Endothelial cell of umbilical vein (primary cell): Measurements from ENCODE around the gene PITPNM2. TPM values are rescaled to one million over a fixed set of nuclear protein-coding genes. Genes with fewer than 3 reads are reported as not detected.

ENCODE experiments used
- BruUV-seq: library from RNA; stranded (reverse); fragments of 400-500 nt; replicated peaks from 2 replicates; lab custom pipeline; 2021; lab: Mats Ljungman, UMichigan
- CTCF ChIA-PET: fragments of 300-600, 350-600 bp; sonication (Branson Sonifier 250); formaldehyde crosslinking; loops from one replicate; lab custom pipeline; 2021; ENCODE audit warnings: antibody characterized with exemption, inconsistent platforms; lab: Charles Lee
- POLR2A ChIA-PET: fragments of 300-600, 350-600 bp; sonication (Branson Sonifier 250); formaldehyde crosslinking; loops from one replicate; lab custom pipeline; 2021; ENCODE audit warnings: antibody characterized with exemption, inconsistent platforms; lab: Charles Lee
- DNase-seq: peaks from one replicate; pipeline ENCODE4 v3.0.0-alpha.2; 2011; ENCODE audit warnings: low read depth, low spot score
- FAIRE-seq: peaks from 2 replicates; lab custom pipeline; 2011; peaks lifted over from hg19 to GRCh38; lab: Jason Lieb, UNC
- H2AFZ ChIP-seq: 2 replicates; pipeline ENCODE4 v1.6.0; 2012; ENCODE audit warnings: low read depth, low read length, control low read depth, inconsistent platforms
- H3K27ac ChIP-seq: 2 replicates; pipeline ENCODE4 v1.5.1; 2011; ENCODE audit warnings: low read depth, mild to moderate bottlenecking, control low read depth, low read length, moderate library complexity; ENCODE audit not compliant: insufficient read depth
- H3K27me3 ChIP-seq, 2 experiments: 2 replicates each; pipeline versions ENCODE4 v1.6.0 to v1.6.1; 2011; ENCODE audit warnings: low read length in 2 of 2, mixed read lengths in 1 of 2; ENCODE audit not compliant: control insufficient read depth in 2 of 2, insufficient read depth in 2 of 2
- H3K36me3 ChIP-seq, 2 experiments: 2 replicates in 1 of 2; 3 replicates in 1 of 2; pipeline ENCODE4 v1.5.1; 2011; ENCODE audit warnings: low read length in 2 of 2, mild to moderate bottlenecking in 1 of 2, moderate library complexity in 1 of 2; ENCODE audit not compliant: control insufficient read depth in 2 of 2, insufficient read depth in 2 of 2; ENCODE audit errors: extremely low read depth in 1 of 2
- H3K4me1 ChIP-seq: 3 replicates; pipeline ENCODE4 v1.5.1; 2011; ENCODE audit warnings: mild to moderate bottlenecking, low read length; ENCODE audit not compliant: control insufficient read depth, insufficient read depth; ENCODE audit errors: extremely low read depth
- H3K4me2 ChIP-seq: 2 replicates; pipeline ENCODE4 v1.6.1; 2011; ENCODE audit warnings: low read length, control low read depth, mixed read lengths; ENCODE audit not compliant: insufficient read depth
- H3K4me3 ChIP-seq, 3 experiments: fragments of 200-600 bp in 1 of 3; sonication (generic), shearing (Covaris generic) in 1 of 3; replicated peaks in 1 of 3; 2 replicates each; pipeline ENCODE4 v1.5.1; 2011 to 2016; ENCODE audit warnings: control low read depth in 3 of 3, low read length in 3 of 3, mild to moderate bottlenecking in 2 of 3, inconsistent platforms in 1 of 3, low read depth in 1 of 3, moderate library complexity in 1 of 3; ENCODE audit not compliant: insufficient read depth in 1 of 3
- H3K79me2 ChIP-seq: 2 replicates; pipeline ENCODE4 v1.6.0; 2012; ENCODE audit warnings: low read length, inconsistent platforms; ENCODE audit not compliant: control insufficient read depth, insufficient read depth
- H3K9ac ChIP-seq: replicated peaks from 2 replicates; pipeline ENCODE3; 2011; ENCODE audit warnings: low read length, control low read depth; ENCODE audit not compliant: insufficient read depth; ENCODE audit errors: extremely low read depth
- H3K9me1 ChIP-seq: replicated peaks from 3 replicates; pipeline ENCODE4 v1.6.0; 2011; ENCODE audit warnings: mild to moderate bottlenecking, low read length; ENCODE audit not compliant: control insufficient read depth, insufficient read depth; ENCODE audit errors: extremely low read depth
- H3K9me3 ChIP-seq: replicated peaks from 2 replicates; pipeline ENCODE4 v1.5.1; 2012; ENCODE audit warnings: low read length, inconsistent platforms; ENCODE audit not compliant: control insufficient read depth, insufficient read depth
- H4K20me1 ChIP-seq: replicated peaks from 2 replicates; pipeline ENCODE3; 2011; ENCODE audit warnings: mild to moderate bottlenecking, low read length; ENCODE audit not compliant: control insufficient read depth, insufficient read depth; ENCODE audit errors: extremely low read depth
- EZH2 ChIP-seq: IDR thresholded peaks from 2 replicates; pipeline ENCODE4 v1.6.1; 2012; ENCODE audit warnings: borderline replicate concordance, low read depth, mild to moderate bottlenecking, moderate library complexity, low read length, inconsistent platforms; ENCODE audit not compliant: severe bottlenecking
- FOS ChIP-seq: IDR thresholded peaks from 2 replicates; pipeline ENCODE4 v1.6.1; 2011; ENCODE audit warnings: mild to moderate bottlenecking, low read length, moderate library complexity, borderline replicate concordance; ENCODE audit not compliant: insufficient read depth
- GATA2 ChIP-seq: IDR thresholded peaks from 2 replicates; pipeline ENCODE4 v1.7.0; 2011; ENCODE audit warnings: low read depth, mild to moderate bottlenecking, moderate library complexity, mixed read lengths, low read length; ENCODE audit not compliant: insufficient read length, insufficient read depth
- JUN ChIP-seq: IDR thresholded peaks from 2 replicates; pipeline ENCODE4 v1.6.1; 2011; ENCODE audit warnings: borderline replicate concordance, low read depth; ENCODE audit not compliant: insufficient read length, insufficient read depth
- MYC ChIP-seq: IDR thresholded peaks from one replicate; pipeline ENCODE4 v1.6.1; 2011; ENCODE audit warnings: mild to moderate bottlenecking, low read depth, low read length
- POLR2A ChIP-seq: IDR thresholded peaks from 2 replicates; pipeline ENCODE4 v1.6.1; 2012; ENCODE audit warnings: low read depth, mild to moderate bottlenecking, control low read depth, low read length
- POLR2AphosphoS5 ChIP-seq: IDR thresholded peaks from 2 replicates; pipeline ENCODE4 v1.6.1; 2012; ENCODE audit warnings: low read depth, mild to moderate bottlenecking, control low read depth, low read length, moderate library complexity; ENCODE audit not compliant: insufficient read depth
- dilution Hi-C: fragments of 300-500 bp; cut with MboI; formaldehyde crosslinking; loops from one replicate; pipeline ENCODE4 v1.15.0; 2019; ENCODE audit warnings: low sequenced_read_pairs; ENCODE audit not compliant: extremely low pct_ligation_motif_present
- intact Hi-C: fragments of 100-400 bp; cut with micrococcal nuclease; formaldehyde crosslinking; loops from one replicate; pipeline ENCODE4 v1.10.0; 2022
- polyA plus RNA-seq, 4 experiments: library from polyadenylated mRNA; depleted of rRNA in 3 of 4; stranded (reverse) in 3 of 4; unstranded in 1 of 4; fragments of >200 nt; gene quantifications; 2 replicates each; pipeline versions ENCODE4 v1.2.1 to v1.2.3, GENCODE V29; 2011 to 2012; ENCODE audit warnings: missing spikeins in 1 of 4
- total RNA-seq: library from RNA; stranded (reverse); gene quantifications from 2 replicates; pipeline ENCODE4 v1.2.3, GENCODE V29; 2021
- TF ChIP-seq, protein P1 (sequence below): IDR thresholded peaks from 2 replicates; pipeline ENCODE4 v1.6.1; 2011; ENCODE audit not compliant: insufficient read depth, insufficient read length
- TF ChIP-seq, protein P2 (sequence below), 2 donors: IDR thresholded peaks; 1 replicate in 1 of 2; 2 replicates in 1 of 2; pipeline ENCODE4 v1.5.1; 2011; ENCODE audit warnings: low read length in 2 of 2, mild to moderate bottlenecking in 2 of 2, moderate library complexity in 2 of 2, control low read depth in 1 of 2, inconsistent platforms in 1 of 2, low read depth in 1 of 2; ENCODE audit not compliant: insufficient read depth in 1 of 2; ENCODE audit errors: extremely low read depth in 1 of 2

Gene PITPNM2
- total and polyA plus RNA-seq, 2 donors (not counting 3 experiments of a cell fraction or from before 2014, with no cell fraction given): 4.2 to 15.9 TPM

DNA sequence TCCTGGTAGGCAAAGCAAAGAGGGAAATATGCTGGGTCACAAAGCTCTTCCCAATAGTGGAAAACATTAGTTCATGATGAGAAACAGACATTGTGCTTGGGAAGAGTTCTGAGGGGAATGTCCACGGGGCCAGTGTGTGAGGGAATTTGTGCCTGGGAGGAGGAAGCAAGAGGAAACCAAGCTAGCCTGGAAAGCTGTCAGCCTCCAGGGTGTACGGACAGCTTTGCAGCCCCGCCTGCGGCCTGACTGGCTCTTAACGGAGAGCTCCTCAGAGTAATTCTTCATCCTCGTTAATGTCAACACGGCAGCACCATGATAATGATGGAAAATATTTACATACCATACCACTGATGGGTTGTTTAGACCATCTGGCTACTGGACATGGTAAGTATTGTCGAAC lies 32.4 kb downstream of the PITPNM2 start:
- H3K27ac ChIP-seq: no peak overlapping the region
- no peak for FAIRE-seq
- H3K9me1 ChIP-seq: no peaks in the 10 kb centered on the region
- H4K20me1 ChIP-seq: no peaks in the 10 kb centered on the region
- H3K36me3 ChIP-seq: no peaks in the 10 kb centered on the region
- no peak overlapping the region for H3K4me3 ChIP-seq
- TF ChIP-seq POLR2A (no peak), GATA2 (no peak), EZH2 (no peak)
- TF ChIP-seq, protein P1, sequence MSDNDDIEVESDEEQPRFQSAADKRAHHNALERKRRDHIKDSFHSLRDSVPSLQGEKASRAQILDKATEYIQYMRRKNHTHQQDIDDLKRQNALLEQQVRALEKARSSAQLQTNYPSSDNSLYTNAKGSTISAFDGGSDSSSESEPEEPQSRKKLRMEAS: no peak
- no peak overlapping the region for H3K9ac ChIP-seq
- no peak for DNase-seq
- POLR2A ChIA-PET: no interaction called here
- peaks cover 14% of the 10 kb centered on the region for H3K4me1 ChIP-seq
- BruUV-seq: no TSS peak
- H3K79me2 ChIP-seq: no peaks in the 10 kb centered on the region
- no peak overlapping the region for H2AFZ ChIP-seq
- H3K4me2 ChIP-seq: no peak overlapping the region
- CTCF ChIA-PET: interaction anchor here (0.5 to 1.3 kb wide), 4 partner anchors 11 to 391 kb away, joined by 3 to 4 read pairs (median 3); no protein-coding TSS in a partner anchor
- H3K9me3 ChIP-seq: no peaks in the 10 kb centered on the region
- no peaks in the 10 kb centered on the region for H3K27me3 ChIP-seq
- dilution Hi-C loops (no loop called here), intact Hi-C loops (no loop called here)

DNA sequence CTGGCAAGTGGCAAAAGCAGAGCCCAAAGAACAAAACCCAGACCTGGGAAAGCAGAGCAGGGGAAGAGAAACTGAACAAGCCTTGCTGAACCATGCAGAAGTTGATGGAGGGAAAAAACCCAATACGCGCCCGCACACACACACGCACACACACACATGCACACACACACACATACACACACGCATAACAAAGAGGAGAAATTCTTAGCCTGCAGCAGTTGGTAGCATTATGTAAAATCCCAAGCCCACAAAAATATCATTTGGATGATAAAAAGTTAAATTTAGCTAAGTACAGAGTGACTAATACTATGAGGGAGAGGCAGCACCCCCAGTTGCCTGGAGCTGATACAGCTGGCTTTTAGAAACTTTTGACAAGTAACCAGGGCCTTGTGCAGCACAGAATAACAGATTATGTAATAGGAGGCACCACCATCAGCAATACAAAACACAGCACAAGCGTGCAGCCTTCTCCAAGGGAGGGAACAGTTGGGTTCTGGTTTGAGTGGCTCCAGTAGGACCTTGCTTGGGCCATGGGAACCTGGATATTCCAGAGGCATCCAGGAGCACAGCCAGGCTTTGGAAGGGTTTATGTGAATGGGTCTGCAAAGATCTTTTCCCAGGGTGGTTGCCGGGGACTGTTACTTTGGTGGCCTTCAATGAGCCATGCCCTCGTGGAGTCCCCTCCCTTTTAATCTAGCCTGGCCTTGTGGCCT lies 35.3 kb downstream of the PITPNM2 start:
- no peaks in the 10 kb centered on the region for H3K79me2 ChIP-seq
- H2AFZ ChIP-seq: no peak overlapping the region
- intact Hi-C loops (no loop called here), dilution Hi-C loops (no loop called here)
- H3K4me3 ChIP-seq: no peak overlapping the region
- DNase-seq (no peak), FAIRE-seq (no peak)
- H3K27me3 ChIP-seq: no peaks in the 10 kb centered on the region
- no peak overlapping the region for H3K9ac ChIP-seq
- TF ChIP-seq POLR2A (no peak), JUN (no peak), POLR2AphosphoS5 (no peak), FOS (no peak), MYC (no peak), GATA2 (no peak), EZH2 (no peak)
- TF ChIP-seq, protein P2, sequence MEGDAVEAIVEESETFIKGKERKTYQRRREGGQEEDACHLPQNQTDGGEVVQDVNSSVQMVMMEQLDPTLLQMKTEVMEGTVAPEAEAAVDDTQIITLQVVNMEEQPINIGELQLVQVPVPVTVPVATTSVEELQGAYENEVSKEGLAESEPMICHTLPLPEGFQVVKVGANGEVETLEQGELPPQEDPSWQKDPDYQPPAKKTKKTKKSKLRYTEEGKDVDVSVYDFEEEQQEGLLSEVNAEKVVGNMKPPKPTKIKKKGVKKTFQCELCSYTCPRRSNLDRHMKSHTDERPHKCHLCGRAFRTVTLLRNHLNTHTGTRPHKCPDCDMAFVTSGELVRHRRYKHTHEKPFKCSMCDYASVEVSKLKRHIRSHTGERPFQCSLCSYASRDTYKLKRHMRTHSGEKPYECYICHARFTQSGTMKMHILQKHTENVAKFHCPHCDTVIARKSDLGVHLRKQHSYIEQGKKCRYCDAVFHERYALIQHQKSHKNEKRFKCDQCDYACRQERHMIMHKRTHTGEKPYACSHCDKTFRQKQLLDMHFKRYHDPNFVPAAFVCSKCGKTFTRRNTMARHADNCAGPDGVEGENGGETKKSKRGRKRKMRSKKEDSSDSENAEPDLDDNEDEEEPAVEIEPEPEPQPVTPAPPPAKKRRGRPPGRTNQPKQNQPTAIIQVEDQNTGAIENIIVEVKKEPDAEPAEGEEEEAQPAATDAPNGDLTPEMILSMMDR (IDR thresholded peaks at IDR 0.05; ENCODE audit: extremely low read depth in 1 of 2, insufficient read depth in 1 of 2, low read depth in 1 of 2, low read length in 2 of 2): no peak
- TF ChIP-seq, protein P1: no peak
- no peaks in the 10 kb centered on the region for H3K9me1 ChIP-seq
- CTCF ChIA-PET: interaction anchor here (0.7 to 2.4 kb wide), 4 partner anchors 10 to 73 kb away, joined by 3 to 11 read pairs (median 4); no protein-coding TSS in a partner anchor
- H3K4me1 ChIP-seq: peaks cover 14% of the 10 kb centered on the region
- H3K27ac ChIP-seq: no peak overlapping the region
- POLR2A ChIA-PET: no interaction called here
- BruUV-seq: no TSS peak
- H4K20me1 ChIP-seq: no peaks in the 10 kb centered on the region
- H3K36me3 ChIP-seq: no peaks in the 10 kb centered on the region
- no peaks in the 10 kb centered on the region for H3K9me3 ChIP-seq
- no peak overlapping the region for H3K4me2 ChIP-seq
